Adrenal gland (tissue), 5 donors: ENCODE data around the gene BEND7.

Experiments used
- CTCF ChIP-seq, 6 experiments: fragments of 450-650 bp in 4 of 6; fragments of 200-600 bp in 2 of 6; sonication (generic) in 1 of 6; IDR thresholded peaks; 1 replicate in 5 of 6; 2 replicates in 1 of 6; pipeline versions ENCODE4 v1.5.1 to v1.8.0; 2016 to 2021; ENCODE audit warnings: antibody characterized with exemption in 6 of 6, mild to moderate bottlenecking in 2 of 6, moderate library complexity in 1 of 6
- POLR2A ChIP-seq, 2 donors: fragments of 450-650 bp; IDR thresholded peaks; one replicate each; pipeline ENCODE4 v1.6.1; 2017; ENCODE audit warnings: antibody characterized with exemption in 2 of 2, mild to moderate bottlenecking in 2 of 2, moderate library complexity in 1 of 2
- donor health status: DM: no; HTN: no; CAD: no.

- TF ChIP-seq POLR2A (IDR thresholded peaks at IDR 0.05) (no peak), CTCF (IDR thresholded peaks at IDR 0.05) (no peak)
Measured at GRCh38 chr10:13457958-13458686, 70.7 kb downstream of the BEND7 start.
